ENCODE measurements around the gene ACKR2. TPM values are rescaled to one million over a fixed set of nuclear protein-coding genes. Genes with fewer than 3 reads are reported as not detected.

Gene ACKR2
- total and polyA plus RNA-seq, 2 experiments from 2014 or later = 0.35 TPM; not detected in 1

DNA sequence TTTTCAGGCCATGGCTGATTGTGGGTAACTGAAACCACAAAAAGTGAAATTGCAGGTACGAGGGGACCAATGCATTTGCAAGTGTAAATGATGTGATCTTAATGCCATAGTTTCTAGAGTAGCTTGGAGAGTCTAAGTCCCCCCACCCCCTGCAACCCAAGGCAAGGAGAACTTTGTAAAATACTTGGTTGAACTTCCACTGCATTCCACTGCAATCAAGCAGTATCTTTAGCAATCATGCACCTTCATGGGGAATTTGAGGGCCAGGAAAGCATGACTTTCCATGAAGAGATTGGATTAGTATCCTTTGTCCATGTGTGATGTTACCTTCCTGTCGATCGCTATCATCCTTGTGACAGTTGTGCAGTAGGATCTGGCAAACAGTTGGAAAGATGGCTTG is 77.8 kb downstream of the ACKR2 start (continued):
- TF ChIP-seq EZH2 (IDR thresholded peaks at IDR 0.05; ENCODE audit: low read depth, unreplicated experiment) = no peak

DNA sequence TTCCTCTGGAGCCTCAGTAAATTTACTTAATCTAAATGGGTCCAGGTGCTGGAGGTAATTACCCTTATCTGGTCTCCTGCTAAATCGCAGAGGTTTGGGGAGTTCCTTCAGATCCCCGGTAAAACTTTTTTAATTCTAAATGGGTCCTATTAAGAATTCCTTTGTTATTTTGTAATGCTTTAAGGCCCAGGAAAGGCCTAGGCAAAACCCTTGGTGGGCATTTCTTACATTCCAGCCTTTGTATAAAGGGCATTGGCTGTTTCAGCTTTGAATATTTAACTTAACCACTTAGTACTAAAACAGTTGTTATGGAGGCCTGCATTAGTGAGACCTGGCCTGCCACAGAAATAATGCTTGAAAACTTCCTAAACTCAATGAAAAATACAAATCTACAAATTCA is 81.8 kb downstream of the ACKR2 start:
- H2AFZ ChIP-seq = no peak overlapping the region
- no peaks in the 10 kb centered on the region; the same call in none of the 2 replicates for H3K9me2 ChIP-seq (ENCODE audit: insufficient read depth)
- H3K4me3 Mint-ChIP-seq = no peak overlapping the region
- peaks cover 53% of the 10 kb centered on the region for H3K4me1 Mint-ChIP-seq
- H3K36me3 ChIP-seq (ENCODE audit: insufficient read depth) = no peaks in the 10 kb centered on the region
- H3K9me3 Mint-ChIP-seq = no peaks in the 10 kb centered on the region
- peaks cover 35% of the 10 kb centered on the region for H3K4me1 ChIP-seq (ENCODE audit: insufficient read depth)
- H3K4me2 ChIP-seq = peak overlapping the region; percentile 29
- peak overlapping the region; percentile 7; the same call in 1 of the 2 replicates for H3K4me3 ChIP-seq
- H3K27ac ChIP-seq (ENCODE audit: low read depth) = peak overlapping the region; percentile 96
- no peaks in the 10 kb centered on the region for H3K27me3 ChIP-seq (ENCODE audit: insufficient read depth)
- H3K27me3 Mint-ChIP-seq (ENCODE audit: insufficient read depth, low read depth, poor library complexity) = peaks cover 3% of the 10 kb centered on the region
- peak; percentile 94 for DNase-seq (ENCODE audit: low spot score)
- TF ChIP-seq NANOG (IDR thresholded peaks at IDR 0.05; ENCODE audit: borderline replicate concordance) = peak; percentile 55; the same call in 1 of the 2 replicates
- TF ChIP-seq, protein P1, sequence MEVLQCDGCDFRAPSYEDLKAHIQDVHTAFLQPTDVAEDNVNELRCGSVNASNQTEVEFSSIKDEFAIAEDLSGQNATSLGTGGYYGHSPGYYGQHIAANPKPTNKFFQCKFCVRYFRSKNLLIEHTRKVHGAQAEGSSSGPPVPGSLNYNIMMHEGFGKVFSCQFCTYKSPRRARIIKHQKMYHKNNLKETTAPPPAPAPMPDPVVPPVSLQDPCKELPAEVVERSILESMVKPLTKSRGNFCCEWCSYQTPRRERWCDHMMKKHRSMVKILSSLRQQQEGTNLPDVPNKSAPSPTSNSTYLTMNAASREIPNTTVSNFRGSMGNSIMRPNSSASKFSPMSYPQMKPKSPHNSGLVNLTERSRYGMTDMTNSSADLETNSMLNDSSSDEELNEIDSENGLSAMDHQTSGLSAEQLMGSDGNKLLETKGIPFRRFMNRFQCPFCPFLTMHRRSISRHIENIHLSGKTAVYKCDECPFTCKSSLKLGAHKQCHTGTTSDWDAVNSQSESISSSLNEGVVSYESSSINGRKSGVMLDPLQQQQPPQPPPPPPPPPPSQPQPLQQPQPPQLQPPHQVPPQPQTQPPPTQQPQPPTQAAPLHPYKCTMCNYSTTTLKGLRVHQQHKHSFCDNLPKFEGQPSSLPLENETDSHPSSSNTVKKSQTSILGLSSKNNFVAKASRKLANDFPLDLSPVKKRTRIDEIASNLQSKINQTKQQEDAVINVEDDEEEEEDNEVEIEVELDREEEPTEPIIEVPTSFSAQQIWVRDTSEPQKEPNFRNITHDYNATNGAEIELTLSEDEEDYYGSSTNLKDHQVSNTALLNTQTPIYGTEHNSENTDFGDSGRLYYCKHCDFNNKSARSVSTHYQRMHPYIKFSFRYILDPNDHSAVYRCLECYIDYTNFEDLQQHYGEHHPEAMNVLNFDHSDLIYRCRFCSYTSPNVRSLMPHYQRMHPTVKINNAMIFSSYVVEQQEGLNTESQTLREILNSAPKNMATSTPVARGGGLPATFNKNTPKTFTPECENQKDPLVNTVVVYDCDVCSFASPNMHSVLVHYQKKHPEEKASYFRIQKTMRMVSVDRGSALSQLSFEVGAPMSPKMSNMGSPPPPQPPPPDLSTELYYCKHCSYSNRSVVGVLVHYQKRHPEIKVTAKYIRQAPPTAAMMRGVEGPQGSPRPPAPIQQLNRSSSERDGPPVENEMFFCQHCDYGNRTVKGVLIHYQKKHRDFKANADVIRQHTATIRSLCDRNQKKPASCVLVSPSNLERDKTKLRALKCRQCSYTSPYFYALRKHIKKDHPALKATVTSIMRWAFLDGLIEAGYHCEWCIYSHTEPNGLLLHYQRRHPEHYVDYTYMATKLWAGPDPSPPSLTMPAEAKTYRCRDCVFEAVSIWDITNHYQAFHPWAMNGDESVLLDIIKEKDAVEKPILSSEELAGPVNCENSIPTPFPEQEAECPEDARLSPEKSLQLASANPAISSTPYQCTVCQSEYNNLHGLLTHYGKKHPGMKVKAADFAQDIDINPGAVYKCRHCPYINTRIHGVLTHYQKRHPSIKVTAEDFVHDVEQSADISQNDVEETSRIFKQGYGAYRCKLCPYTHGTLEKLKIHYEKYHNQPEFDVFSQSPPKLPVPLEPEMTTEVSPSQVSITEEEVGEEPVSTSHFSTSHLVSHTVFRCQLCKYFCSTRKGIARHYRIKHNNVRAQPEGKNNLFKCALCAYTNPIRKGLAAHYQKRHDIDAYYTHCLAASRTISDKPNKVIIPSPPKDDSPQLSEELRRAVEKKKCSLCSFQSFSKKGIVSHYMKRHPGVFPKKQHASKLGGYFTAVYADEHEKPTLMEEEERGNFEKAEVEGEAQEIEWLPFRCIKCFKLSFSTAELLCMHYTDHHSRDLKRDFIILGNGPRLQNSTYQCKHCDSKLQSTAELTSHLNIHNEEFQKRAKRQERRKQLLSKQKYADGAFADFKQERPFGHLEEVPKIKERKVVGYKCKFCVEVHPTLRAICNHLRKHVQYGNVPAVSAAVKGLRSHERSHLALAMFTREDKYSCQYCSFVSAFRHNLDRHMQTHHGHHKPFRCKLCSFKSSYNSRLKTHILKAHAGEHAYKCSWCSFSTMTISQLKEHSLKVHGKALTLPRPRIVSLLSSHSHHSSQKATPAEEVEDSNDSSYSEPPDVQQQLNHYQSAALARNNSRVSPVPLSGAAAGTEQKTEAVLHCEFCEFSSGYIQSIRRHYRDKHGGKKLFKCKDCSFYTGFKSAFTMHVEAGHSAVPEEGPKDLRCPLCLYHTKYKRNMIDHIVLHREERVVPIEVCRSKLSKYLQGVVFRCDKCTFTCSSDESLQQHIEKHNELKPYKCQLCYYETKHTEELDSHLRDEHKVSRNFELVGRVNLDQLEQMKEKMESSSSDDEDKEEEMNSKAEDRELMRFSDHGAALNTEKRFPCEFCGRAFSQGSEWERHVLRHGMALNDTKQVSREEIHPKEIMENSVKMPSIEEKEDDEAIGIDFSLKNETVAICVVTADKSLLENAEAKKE (CRISPR knock-in tag; IDR thresholded peaks at IDR 0.05) = no peak
- no peaks in the 10 kb centered on the region for H4K20me1 ChIP-seq (replicated peaks; ENCODE audit: insufficient read depth)
- 0 out of 2 replicates have a peak, but pooled peaks cover 3% of the 10 kb centered on the region for H3F3A ChIP-seq (replicated peaks; ENCODE audit: low read depth)
- ATAC-seq = peak; percentile 97
- no peaks in the 10 kb centered on the region; the same call in 2 of the 3 replicates for H3K36me3 Mint-ChIP-seq (ENCODE audit: low read depth)
- H3K27ac Mint-ChIP-seq = peak overlapping the region; percentile 94
- H3K79me2 ChIP-seq (replicated peaks; ENCODE audit: insufficient read depth) = no peaks in the 10 kb centered on the region

DNA sequence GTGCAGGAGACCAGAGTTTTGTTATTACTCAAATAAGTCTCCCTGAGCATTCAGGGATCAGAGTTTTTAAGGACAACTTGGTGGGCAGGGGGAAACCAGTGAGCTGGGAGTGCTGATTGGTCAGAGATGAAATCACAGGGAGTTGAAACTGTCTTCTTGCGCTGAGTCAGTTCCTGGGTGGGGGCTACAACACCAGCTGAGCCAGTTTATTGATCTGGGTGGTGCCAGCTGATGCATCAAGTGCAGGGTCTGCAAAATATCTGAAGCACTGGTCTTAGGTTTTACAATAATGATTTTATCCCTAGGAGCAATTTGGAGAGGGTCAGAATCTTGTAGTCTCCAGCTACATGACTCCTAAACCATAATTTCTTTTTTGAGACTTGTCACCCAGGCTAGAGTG is 82.9 kb downstream of the ACKR2 start:
- Histone ChIP-seq H3K9me2 (ENCODE audit: insufficient read depth) (peaks cover 11% of the 10 kb centered on the region), H3K36me3 (ENCODE audit: insufficient read depth) (no peaks in the 10 kb centered on the region), H3K4me2 (peak overlapping the region; percentile 6), H3K4me1 (ENCODE audit: insufficient read depth) (peaks cover 35% of the 10 kb centered on the region), H3F3A (replicated peaks; ENCODE audit: low read depth) (0 out of 2 replicates have a peak, but pooled peaks cover 3% of the 10 kb centered on the region), H3K27ac (ENCODE audit: low read depth) (peak overlapping the region; percentile 96), H4K20me1 (replicated peaks; ENCODE audit: insufficient read depth) (no peaks in the 10 kb centered on the region), H3K4me3 (no peak overlapping the region), H3K79me2 (replicated peaks; ENCODE audit: insufficient read depth) (no peaks in the 10 kb centered on the region), H2AFZ (no peak overlapping the region), H3K27me3 (ENCODE audit: insufficient read depth) (no peaks in the 10 kb centered on the region)
- no peak overlapping the region for H3K4me3 Mint-ChIP-seq
- ATAC-seq (no peak), DNase-seq (ENCODE audit: low spot score) (no peak)
- H3K4me1 Mint-ChIP-seq = peaks cover 49% of the 10 kb centered on the region
- peak overlapping the region; percentile 94 for H3K27ac Mint-ChIP-seq
- H3K36me3 Mint-ChIP-seq (ENCODE audit: low read depth) = no peaks in the 10 kb centered on the region; the same call in 2 of the 3 replicates
- H3K9me3 Mint-ChIP-seq = no peaks in the 10 kb centered on the region
- H3K27me3 Mint-ChIP-seq (ENCODE audit: insufficient read depth, low read depth, poor library complexity) = peaks cover 3% of the 10 kb centered on the region
- TF ChIP-seq CREB1 (CRISPR knock-in tag; IDR thresholded peaks at IDR 0.05; ENCODE audit: low read depth) (no peak), EZH2phosphoT487 (IDR thresholded peaks at IDR 0.05; ENCODE audit: unreplicated experiment) (no peak), JUNB (IDR thresholded peaks at IDR 0.05; ENCODE audit: unreplicated experiment) (no peak)
- TF ChIP-seq, protein P2, sequence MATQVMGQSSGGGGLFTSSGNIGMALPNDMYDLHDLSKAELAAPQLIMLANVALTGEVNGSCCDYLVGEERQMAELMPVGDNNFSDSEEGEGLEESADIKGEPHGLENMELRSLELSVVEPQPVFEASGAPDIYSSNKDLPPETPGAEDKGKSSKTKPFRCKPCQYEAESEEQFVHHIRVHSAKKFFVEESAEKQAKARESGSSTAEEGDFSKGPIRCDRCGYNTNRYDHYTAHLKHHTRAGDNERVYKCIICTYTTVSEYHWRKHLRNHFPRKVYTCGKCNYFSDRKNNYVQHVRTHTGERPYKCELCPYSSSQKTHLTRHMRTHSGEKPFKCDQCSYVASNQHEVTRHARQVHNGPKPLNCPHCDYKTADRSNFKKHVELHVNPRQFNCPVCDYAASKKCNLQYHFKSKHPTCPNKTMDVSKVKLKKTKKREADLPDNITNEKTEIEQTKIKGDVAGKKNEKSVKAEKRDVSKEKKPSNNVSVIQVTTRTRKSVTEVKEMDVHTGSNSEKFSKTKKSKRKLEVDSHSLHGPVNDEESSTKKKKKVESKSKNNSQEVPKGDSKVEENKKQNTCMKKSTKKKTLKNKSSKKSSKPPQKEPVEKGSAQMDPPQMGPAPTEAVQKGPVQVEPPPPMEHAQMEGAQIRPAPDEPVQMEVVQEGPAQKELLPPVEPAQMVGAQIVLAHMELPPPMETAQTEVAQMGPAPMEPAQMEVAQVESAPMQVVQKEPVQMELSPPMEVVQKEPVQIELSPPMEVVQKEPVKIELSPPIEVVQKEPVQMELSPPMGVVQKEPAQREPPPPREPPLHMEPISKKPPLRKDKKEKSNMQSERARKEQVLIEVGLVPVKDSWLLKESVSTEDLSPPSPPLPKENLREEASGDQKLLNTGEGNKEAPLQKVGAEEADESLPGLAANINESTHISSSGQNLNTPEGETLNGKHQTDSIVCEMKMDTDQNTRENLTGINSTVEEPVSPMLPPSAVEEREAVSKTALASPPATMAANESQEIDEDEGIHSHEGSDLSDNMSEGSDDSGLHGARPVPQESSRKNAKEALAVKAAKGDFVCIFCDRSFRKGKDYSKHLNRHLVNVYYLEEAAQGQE (IDR thresholded peaks at IDR 0.05; ENCODE audit: unreplicated experiment) = no peak

Data from GM23338 (cell line).